Measurements from ENCODE around the gene SLC2A13.
"Not testable (repeated sequence)": the region's sequence is repeated elsewhere in the genome, so short reads cannot be mapped to it uniquely, and the experiment has no call there.

Gene SLC2A13

DNA sequence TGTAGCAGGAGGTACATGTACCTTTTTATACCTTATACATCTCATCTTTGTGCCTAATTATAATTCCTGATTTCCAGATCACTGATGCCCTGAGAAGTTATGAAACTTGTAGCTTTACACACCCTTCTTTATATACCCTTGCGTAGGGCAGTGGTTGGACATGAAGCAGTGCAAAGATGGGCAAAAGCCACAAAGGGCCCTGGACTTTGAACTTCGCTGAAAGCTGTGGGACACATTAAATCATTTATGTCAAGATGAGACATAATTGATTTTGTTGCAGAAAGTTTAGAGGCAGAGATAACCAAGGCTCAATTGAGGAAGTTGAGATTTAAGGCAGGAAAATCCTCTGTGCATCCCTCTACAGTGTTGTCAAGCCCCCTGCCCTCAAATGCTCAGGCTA lies 170.0 kb downstream of the SLC2A13 start:
- no peaks in the 10 kb centered on the region for H3K9me3 ChIP-seq (ENCODE audit: low read depth, low read length)
- DNase-seq (ENCODE audit: low read depth, low spot score): no peak
- TF ChIP-seq FOXP2 (optimal IDR thresholded peaks at IDR 0.05; ENCODE audit: control extremely low read depth, extremely low read length, insufficient read depth): no peak
- no peak for TF ChIP-seq POLR2AphosphoS5 (IDR thresholded peaks at IDR 0.05; ENCODE audit: borderline replicate concordance, low read depth, low read length)
- no peak for TF ChIP-seq EZH2 (IDR thresholded peaks at IDR 0.05)
- no peaks in the 10 kb centered on the region for H3K36me3 ChIP-seq (ENCODE audit: insufficient read depth, low read length)
- H3K4me3 ChIP-seq: no peak overlapping the region
- H3K9ac ChIP-seq (ENCODE audit: insufficient read length): no peak overlapping the region
- H3K27ac ChIP-seq: no peak overlapping the region

DNA sequence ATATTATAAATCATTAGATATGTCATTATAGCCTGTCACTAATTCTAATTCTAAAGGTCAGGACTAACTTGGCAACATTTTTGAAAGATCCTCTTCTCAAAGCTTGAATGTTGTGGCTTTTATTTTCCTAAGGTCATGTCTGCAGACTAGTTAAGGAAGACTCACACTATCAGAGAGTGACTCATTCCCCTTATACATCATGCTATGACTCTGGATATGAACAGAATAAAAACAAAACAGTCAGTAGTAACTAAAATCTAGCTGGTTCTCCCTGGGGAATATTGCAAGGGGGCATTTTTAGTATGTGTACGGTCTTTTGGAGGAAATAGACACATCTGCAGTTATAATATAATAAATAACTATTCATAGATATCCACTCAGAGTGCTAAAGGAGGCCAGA lies 170.6 kb downstream of the SLC2A13 start:
- TF ChIP-seq POLR2AphosphoS5 (IDR thresholded peaks at IDR 0.05; ENCODE audit: borderline replicate concordance, low read depth, low read length): no peak
- no peak for TF ChIP-seq FOXP2 (optimal IDR thresholded peaks at IDR 0.05; ENCODE audit: control extremely low read depth, extremely low read length, insufficient read depth)
- TF ChIP-seq EZH2 (IDR thresholded peaks at IDR 0.05): no peak

DNA sequence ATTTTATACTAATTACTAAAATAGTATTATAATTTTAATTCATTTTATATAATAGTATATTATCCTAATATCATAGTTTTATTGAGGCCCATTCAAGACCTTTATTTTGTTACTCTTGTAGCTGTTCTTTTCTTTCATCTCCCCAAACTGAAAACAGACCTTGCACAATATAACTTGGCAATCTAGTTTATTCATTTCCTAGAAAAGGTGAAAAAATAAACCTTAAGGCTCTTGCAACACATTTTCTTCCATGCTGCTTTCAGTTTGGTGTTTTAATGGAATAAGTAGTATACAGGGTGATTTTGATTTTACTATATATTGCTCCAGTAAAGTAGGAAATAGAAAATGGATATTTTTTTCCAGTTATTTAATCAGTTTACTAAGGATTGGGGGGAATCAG lies 174.0 kb downstream of the SLC2A13 start:
- Histone ChIP-seq H3K36me3 (ENCODE audit: insufficient read depth, low read length) (no peaks in the 10 kb centered on the region), H3K9me3 (ENCODE audit: low read depth, low read length) (no peaks in the 10 kb centered on the region), H3K9ac (ENCODE audit: insufficient read length) (no peak overlapping the region), H3K27ac (no peak overlapping the region), H3K4me3 (no peak overlapping the region)
- DNase-seq (ENCODE audit: low read depth, low spot score): no peak
- no peak for TF ChIP-seq EZH2 (IDR thresholded peaks at IDR 0.05)
- no peak for TF ChIP-seq POLR2AphosphoS5 (IDR thresholded peaks at IDR 0.05; ENCODE audit: borderline replicate concordance, low read depth, low read length)
- TF ChIP-seq FOXP2 (optimal IDR thresholded peaks at IDR 0.05; ENCODE audit: control extremely low read depth, extremely low read length, insufficient read depth): no peak

More for the DNA sequence above, 170.6 kb downstream of the SLC2A13 start:
- Histone ChIP-seq H3K9me3 (ENCODE audit: low read depth, low read length) (no peaks in the 10 kb centered on the region), H3K4me3 (no peak overlapping the region), H3K9ac (ENCODE audit: insufficient read length) (no peak overlapping the region), H3K27ac (no peak overlapping the region), H3K36me3 (ENCODE audit: insufficient read depth, low read length) (no peaks in the 10 kb centered on the region)
- DNase-seq (ENCODE audit: low read depth, low spot score): no peak

DNA sequence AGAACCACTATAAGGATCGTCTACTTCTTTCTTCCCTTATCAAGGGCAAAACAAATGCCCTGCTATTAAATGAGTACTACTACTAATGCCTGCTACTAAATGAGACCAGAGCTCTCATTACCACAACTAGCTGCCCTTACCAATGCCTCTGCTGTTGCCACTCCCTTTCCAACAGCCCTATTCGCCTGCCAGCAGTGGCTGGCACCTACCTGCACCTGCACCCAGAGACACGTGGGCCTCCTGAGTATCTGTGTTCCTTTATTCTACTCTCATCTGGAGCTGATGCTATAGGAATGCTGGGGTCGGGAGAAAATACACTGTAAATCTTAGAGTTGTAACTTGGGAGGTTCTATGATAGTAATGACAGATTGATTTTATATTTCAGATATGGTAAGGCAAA lies 174.7 kb downstream of the SLC2A13 start:
- Histone ChIP-seq H3K36me3 (ENCODE audit: insufficient read depth, low read length) (no peaks in the 10 kb centered on the region), H3K9me3 (ENCODE audit: low read depth, low read length) (no peaks in the 10 kb centered on the region), H3K4me3 (no peak overlapping the region), H3K27ac (no peak overlapping the region), H3K9ac (ENCODE audit: insufficient read length) (no peak overlapping the region)
- TF ChIP-seq EZH2 (IDR thresholded peaks at IDR 0.05) (no peak), POLR2AphosphoS5 (IDR thresholded peaks at IDR 0.05; ENCODE audit: borderline replicate concordance, low read depth, low read length) (no peak), FOXP2 (optimal IDR thresholded peaks at IDR 0.05; ENCODE audit: control extremely low read depth, extremely low read length, insufficient read depth) (no peak)
- DNase-seq (ENCODE audit: low read depth, low spot score): no peak

DNA sequence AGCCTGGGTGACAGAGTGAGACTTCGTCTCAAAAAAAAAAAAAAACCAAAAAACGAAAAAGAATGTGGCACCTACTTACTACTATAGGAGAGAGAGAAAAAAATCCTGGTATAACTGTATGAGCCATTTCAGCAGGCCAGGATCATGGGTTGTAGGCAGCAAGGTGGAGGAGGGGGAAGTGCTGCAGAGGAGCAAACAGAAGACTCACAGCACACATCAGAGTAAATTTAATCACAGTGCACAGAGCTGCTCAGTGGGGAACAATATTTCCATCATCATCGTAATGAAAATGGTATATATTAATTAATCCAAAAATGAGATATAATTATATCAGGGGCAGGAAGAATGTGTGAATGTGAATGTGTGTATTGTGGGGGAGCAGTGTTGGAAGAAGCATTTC lies 175.8 kb downstream of the SLC2A13 start:
- Histone ChIP-seq H3K27ac (no peak overlapping the region), H3K9me3 (ENCODE audit: low read depth, low read length) (no peaks in the 10 kb centered on the region), H3K36me3 (ENCODE audit: insufficient read depth, low read length) (no peaks in the 10 kb centered on the region), H3K9ac (ENCODE audit: insufficient read length) (no peak overlapping the region), H3K4me3 (no peak overlapping the region)
- no peak for DNase-seq (ENCODE audit: low read depth, low spot score)
- no peak for TF ChIP-seq FOXP2 (optimal IDR thresholded peaks at IDR 0.05; ENCODE audit: control extremely low read depth, extremely low read length, insufficient read depth)
- no peak for TF ChIP-seq POLR2AphosphoS5 (IDR thresholded peaks at IDR 0.05; ENCODE audit: borderline replicate concordance, low read depth, low read length)
- no peak for TF ChIP-seq EZH2 (IDR thresholded peaks at IDR 0.05)

DNA sequence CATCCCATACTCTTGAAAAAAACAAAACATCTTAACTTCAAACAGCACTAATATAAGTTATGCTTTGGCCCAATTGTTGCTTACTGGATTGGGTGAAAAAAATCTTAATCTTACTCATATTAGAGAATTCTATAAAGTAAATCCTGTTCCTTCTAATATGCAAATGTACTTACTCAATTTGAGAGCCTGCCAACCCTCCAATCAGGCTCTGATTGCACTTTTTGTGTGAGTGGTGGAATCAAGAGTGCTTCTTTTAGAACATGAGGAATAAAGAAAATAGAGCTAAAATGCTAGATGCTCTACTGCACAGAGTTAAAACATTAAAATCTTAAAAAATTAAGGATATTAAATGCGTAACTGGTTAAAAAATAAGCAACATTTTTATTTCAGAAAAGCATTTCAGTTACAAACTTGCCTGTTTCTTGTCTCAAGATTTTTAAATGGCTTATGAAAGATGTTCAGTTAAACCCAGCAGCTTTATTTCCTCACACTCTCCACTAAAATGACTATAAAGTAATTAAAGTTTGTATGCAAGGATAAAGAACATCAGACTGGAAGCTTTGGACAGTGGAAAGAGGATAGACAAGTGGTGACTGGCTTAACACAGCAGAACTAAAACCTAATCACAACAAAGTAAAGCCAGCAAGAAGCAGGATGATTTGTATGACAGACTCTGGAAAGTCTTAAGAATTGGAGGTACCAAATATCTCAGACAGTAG lies 177.5 kb downstream of the SLC2A13 start:
- no peak overlapping the region for H3K27ac ChIP-seq
- TF ChIP-seq POLR2AphosphoS5 (IDR thresholded peaks at IDR 0.05; ENCODE audit: borderline replicate concordance, low read depth, low read length): no peak
- TF ChIP-seq EZH2 (IDR thresholded peaks at IDR 0.05): no peak
- TF ChIP-seq FOXP2 (optimal IDR thresholded peaks at IDR 0.05; ENCODE audit: control extremely low read depth, extremely low read length, insufficient read depth): no peak
- no peak overlapping the region for H3K9ac ChIP-seq (ENCODE audit: insufficient read length)

DNA sequence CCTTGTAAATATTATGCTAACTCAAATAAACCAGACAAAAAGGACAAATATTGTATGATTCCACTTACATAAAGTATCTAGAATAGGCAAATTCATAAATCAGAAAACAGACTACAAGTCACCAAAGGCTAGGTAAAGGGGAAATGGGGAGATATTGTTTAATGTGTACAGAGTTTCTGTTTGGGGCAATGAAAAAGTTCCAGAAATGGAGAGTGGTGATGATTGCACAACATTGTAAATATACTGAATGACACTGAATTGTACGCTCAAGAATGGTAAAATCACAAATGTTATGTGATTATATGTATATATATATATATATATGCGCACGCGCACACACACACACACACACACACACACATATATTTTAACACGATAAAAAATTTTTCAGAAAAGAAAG lies 182.5 kb downstream of the SLC2A13 start:
- no peak for DNase-seq (ENCODE audit: low read depth, low spot score)
- no peak overlapping the region for H3K4me3 ChIP-seq
- no peak overlapping the region for H3K27ac ChIP-seq
- TF ChIP-seq FOXP2 (optimal IDR thresholded peaks at IDR 0.05; ENCODE audit: control extremely low read depth, extremely low read length, insufficient read depth) (no peak), EZH2 (IDR thresholded peaks at IDR 0.05) (no peak), POLR2AphosphoS5 (IDR thresholded peaks at IDR 0.05; ENCODE audit: borderline replicate concordance, low read depth, low read length) (no peak)
- H3K36me3 ChIP-seq (ENCODE audit: insufficient read depth, low read length): no peaks in the 10 kb centered on the region
- no peaks in the 10 kb centered on the region for H3K9me3 ChIP-seq (ENCODE audit: low read depth, low read length)
- H3K9ac ChIP-seq (ENCODE audit: insufficient read length): no peak overlapping the region

More for the DNA sequence above, 177.5 kb downstream of the SLC2A13 start:
- Histone ChIP-seq H3K4me3 (no peak overlapping the region), H3K36me3 (ENCODE audit: insufficient read depth, low read length) (no peaks in the 10 kb centered on the region), H3K9me3 (ENCODE audit: low read depth, low read length) (no peaks in the 10 kb centered on the region)
- DNase-seq (ENCODE audit: low read depth, low spot score): no peak

DNA sequence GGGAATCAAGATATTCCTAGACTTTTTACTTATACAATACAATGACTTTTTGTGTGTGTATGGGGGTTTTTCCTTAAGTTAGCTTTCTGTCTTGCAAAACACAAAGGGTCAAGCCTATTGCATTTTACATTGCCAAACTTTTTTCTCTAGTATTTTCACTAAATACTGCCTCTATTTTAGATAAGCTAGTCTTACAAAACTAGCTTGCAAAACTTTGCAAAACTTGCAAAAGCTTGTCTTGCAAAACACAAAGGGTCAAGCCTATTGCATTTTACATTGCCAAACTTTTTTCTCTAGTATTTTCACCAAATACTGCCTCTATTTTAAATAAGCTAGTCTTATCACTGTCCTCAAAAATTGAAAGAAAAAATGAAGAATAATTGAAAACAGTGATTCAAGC lies 183.3 kb downstream of the SLC2A13 start:
- DNase-seq (ENCODE audit: low read depth, low spot score): not testable (repeated sequence)

DNA sequence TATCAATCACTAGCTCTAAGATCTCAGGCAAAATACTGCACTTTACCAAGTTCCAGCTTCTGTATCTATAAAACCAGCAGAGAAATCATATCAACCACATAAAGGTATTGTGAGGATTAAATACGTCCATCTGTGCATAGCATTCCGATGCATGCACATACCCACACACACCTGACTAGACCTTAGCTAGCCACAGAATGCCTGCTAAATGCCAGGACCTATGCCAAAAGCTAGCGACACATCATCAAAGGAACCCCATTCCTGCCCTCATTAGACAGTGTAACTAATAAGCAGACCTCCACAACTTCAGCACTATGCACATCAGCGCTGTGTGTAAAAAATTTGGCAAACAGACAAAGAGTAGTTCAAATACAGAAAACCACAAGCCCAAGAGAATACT lies 185.2 kb downstream of the SLC2A13 start:
- Histone ChIP-seq H3K9ac (ENCODE audit: insufficient read length) (no peak overlapping the region), H3K36me3 (ENCODE audit: insufficient read depth, low read length) (no peaks in the 10 kb centered on the region), H3K9me3 (ENCODE audit: low read depth, low read length) (no peaks in the 10 kb centered on the region), H3K27ac (no peak overlapping the region), H3K4me3 (no peak overlapping the region)
- DNase-seq (ENCODE audit: low read depth, low spot score): no peak
- TF ChIP-seq POLR2AphosphoS5 (IDR thresholded peaks at IDR 0.05; ENCODE audit: borderline replicate concordance, low read depth, low read length) (no peak), EZH2 (IDR thresholded peaks at IDR 0.05) (no peak), FOXP2 (optimal IDR thresholded peaks at IDR 0.05; ENCODE audit: control extremely low read depth, extremely low read length, insufficient read depth) (no peak)

More for the DNA sequence above, 183.3 kb downstream of the SLC2A13 start:
- not testable (repeated sequence) for H3K4me3 ChIP-seq; H3K9me3 ChIP-seq (ENCODE audit: low read depth, low read length); H3K9ac ChIP-seq (ENCODE audit: insufficient read length); H3K27ac ChIP-seq; H3K36me3 ChIP-seq (ENCODE audit: insufficient read depth, low read length)

Measured in SK-N-MC (cell line).